IMR-90 (cell line): ENCODE measurements around the gene PLXNC1. TPM values are rescaled to one million over a fixed set of nuclear protein-coding genes. Genes with fewer than 3 reads are reported as not detected.

Experiments used
- ATAC-seq: fragments of 200-7000 bp; cut with Tn5 transposase; 2 replicates; pipeline ENCODE4 v1.9.1; 2020; ENCODE audit warnings: low read depth, mild to moderate bottlenecking, moderate library complexity
- BruUV-seq: library from RNA; stranded (reverse); fragments of 400-500 nt; replicated peaks from 2 replicates; lab custom pipeline; 2021; lab: Mats Ljungman, UMichigan
- CTCF ChIA-PET: fragments of 300-600 bp; formaldehyde crosslinking; extraction: SDS; loops from one replicate; lab custom pipeline; 2021; ENCODE audit warnings: antibody characterized with exemption; lab: Yijun Ruan, JAX
- POLR2A ChIA-PET: fragments of 300-600 bp; sonication (Branson Sonifier 250); formaldehyde crosslinking; loops from one replicate; lab custom pipeline; 2022; ENCODE audit warnings: antibody characterized with exemption; ENCODE audit not compliant: unreplicated experiment; lab: Charles Lee
- DNase-seq: peaks from one replicate; pipeline ENCODE4 v3.0.0; 2013
- H2AFZ ChIP-seq: replicated peaks from 2 replicates; pipeline ENCODE3; 2013; ENCODE audit warnings: low read length, mild to moderate bottlenecking; ENCODE audit not compliant: poor library complexity
- H2AK5ac ChIP-seq: 2 replicates; pipeline ENCODE4 v1.6.1; 2013; ENCODE audit warnings: low read depth, low read length, inconsistent platforms
- H2AK9ac ChIP-seq: replicated peaks from 2 replicates; pipeline ENCODE3; 2013; ENCODE audit warnings: mild to moderate bottlenecking, low read depth, low read length, moderate library complexity; ENCODE audit not compliant: poor library complexity
- H2BK120ac ChIP-seq: 2 replicates; pipeline ENCODE4 v1.6.1; 2013; ENCODE audit warnings: low read depth, low read length, inconsistent platforms
- H2BK15ac ChIP-seq: 3 replicates; pipeline ENCODE4 v1.6.1; 2013; ENCODE audit warnings: low read depth, low read length, inconsistent platforms
- H2BK20ac ChIP-seq: 2 replicates; pipeline ENCODE4 v1.6.1; 2013; ENCODE audit warnings: low read depth, mild to moderate bottlenecking, inconsistent platforms, low read length, moderate library complexity
- H2BK5ac ChIP-seq: 2 replicates; pipeline ENCODE4 v1.6.1; 2013; ENCODE audit warnings: mild to moderate bottlenecking, low read depth, low read length, inconsistent platforms; ENCODE audit not compliant: poor library complexity, severe bottlenecking
- H3K14ac ChIP-seq: replicated peaks from 2 replicates; pipeline ENCODE4 v1.6.1; 2013; ENCODE audit warnings: low read depth, low read length, inconsistent platforms
- H3K18ac ChIP-seq: 2 replicates; pipeline ENCODE4 v1.6.1; 2013; ENCODE audit warnings: low read depth, low read length, control low read depth
- H3K23ac ChIP-seq: 2 replicates; pipeline ENCODE4 v1.6.1; 2013; ENCODE audit warnings: low read depth, low read length, inconsistent platforms
- H3K27ac ChIP-seq: 2 replicates; pipeline ENCODE4 v1.5.1; 2013; ENCODE audit warnings: mild to moderate bottlenecking, control low read depth, low read length; ENCODE audit not compliant: insufficient read depth
- H3K27me3 ChIP-seq: 2 replicates; pipeline ENCODE4 v1.6.1; 2013; ENCODE audit warnings: low read length; ENCODE audit not compliant: control insufficient read depth, insufficient read depth
- H3K36me3 ChIP-seq: 2 replicates; pipeline ENCODE4 v1.6.1; 2013; ENCODE audit warnings: low read length, mixed read lengths; ENCODE audit not compliant: control insufficient read depth, insufficient read depth
- H3K4ac ChIP-seq: 2 replicates; pipeline ENCODE4 v1.6.1; 2013; ENCODE audit warnings: low read depth, low read length, inconsistent platforms
- H3K4me1 ChIP-seq: 2 replicates; pipeline ENCODE4 v1.6.1; 2013; ENCODE audit warnings: low read length, mixed read lengths; ENCODE audit not compliant: control insufficient read depth, insufficient read depth
- H3K4me2 ChIP-seq: 2 replicates; pipeline ENCODE4 v1.6.1; 2013; ENCODE audit warnings: low read depth, mild to moderate bottlenecking, control low read depth, low read length, moderate library complexity
- H3K4me3 ChIP-seq: 2 replicates; pipeline ENCODE4 v1.5.1; 2013; ENCODE audit warnings: low read depth, mild to moderate bottlenecking, control low read depth, low read length, moderate library complexity; ENCODE audit not compliant: insufficient read depth
- H3K56ac ChIP-seq: 2 replicates; pipeline ENCODE4 v1.6.1; 2013; ENCODE audit warnings: low read length, inconsistent platforms; ENCODE audit not compliant: insufficient read depth; ENCODE audit errors: extremely low read depth
- H3K79me1 ChIP-seq, 2 experiments: 2 replicates each; pipeline ENCODE4 v1.6.1; 2013; ENCODE audit warnings: low read length in 2 of 2, inconsistent platforms in 1 of 2, low read depth in 1 of 2
- H3K9ac ChIP-seq: 2 replicates; pipeline ENCODE4 v1.6.1; 2013; ENCODE audit warnings: low read depth, low read length, control low read depth
- H3K9me1 ChIP-seq: 2 replicates; pipeline ENCODE4 v1.6.1; 2013; ENCODE audit warnings: low read length, inconsistent platforms; ENCODE audit not compliant: insufficient read depth
- H3K9me3 ChIP-seq: 2 replicates; pipeline ENCODE4 v1.6.1; 2013; ENCODE audit warnings: low read length; ENCODE audit not compliant: control insufficient read depth, insufficient read depth
- H4K20me1 ChIP-seq: 2 replicates; pipeline ENCODE4 v1.6.1; 2013; ENCODE audit warnings: low read length, inconsistent platforms; ENCODE audit not compliant: insufficient read depth
- H4K5ac ChIP-seq: 2 replicates; pipeline ENCODE4 v1.6.1; 2013; ENCODE audit warnings: mild to moderate bottlenecking, low read depth, low read length, control low read depth
- H4K8ac ChIP-seq, 2 experiments: 2 replicates each; pipeline ENCODE4 v1.6.1; 2013; ENCODE audit warnings: low read depth in 2 of 2, low read length in 2 of 2, control low read depth in 1 of 2, inconsistent platforms in 1 of 2
- H4K91ac ChIP-seq: 2 replicates; pipeline ENCODE4 v1.6.1; 2013; ENCODE audit warnings: low read depth, low read length, inconsistent platforms; ENCODE audit not compliant: insufficient read depth
- CEBPB ChIP-seq: IDR thresholded peaks from 2 replicates; pipeline ENCODE4 v1.6.1; 2012; ENCODE audit warnings: low read depth, low read length, improper control_type of control experiment
- ELK1 ChIP-seq: fragments of 150-350 bp; IDR thresholded peaks from 2 replicates; pipeline ENCODE4 v1.6.1; 2016; ENCODE audit warnings: low read depth, mild to moderate bottlenecking, low read length, moderate library complexity, borderline replicate concordance
- MAFK ChIP-seq: IDR thresholded peaks from 2 replicates; pipeline ENCODE4 v1.6.1; 2012; ENCODE audit warnings: low read depth, low read length, improper control_type of control experiment
- MXI1 ChIP-seq: IDR thresholded peaks from 2 replicates; pipeline ENCODE4 v1.6.1; 2012; ENCODE audit warnings: low read depth, mild to moderate bottlenecking, low read length, moderate library complexity, borderline replicate concordance
- NFE2L2 ChIP-seq: fragments of 150-350 bp; IDR thresholded peaks from 2 replicates; pipeline ENCODE4 v1.6.1; 2016; ENCODE audit warnings: low read depth, mild to moderate bottlenecking, low read length
- USF2 ChIP-seq: fragments of 150-350 bp; IDR thresholded peaks from 2 replicates; pipeline ENCODE4 v1.6.1; 2017; ENCODE audit warnings: mild to moderate bottlenecking, antibody characterized with exemption, low read length, low read depth
- WGBS, 2 experiments: methylation state at CpG; one replicate each; pipeline versions ENCODE4 v1.1.5 to v1.1.7; 2013; ENCODE audit warnings: missing lambda C conversion rate in 2 of 2; ENCODE audit not compliant: insufficient read length in 1 of 2; ENCODE audit errors: extremely low coverage in 2 of 2; 5-methylcytosine and 5-hydroxymethylcytosine counted together
- dilution Hi-C: fragments of 300-500 bp; cut with HindIII; formaldehyde crosslinking; loops from one replicate; pipeline ENCODE4 v1.14.3; 2018; ENCODE audit warnings: low sequenced_read_pairs; ENCODE audit not compliant: unreplicated experiment
- in situ Hi-C: fragments of 300-500 bp; cut with MboI; formaldehyde crosslinking; loops from 3 replicates; pipeline ENCODE4 v1.14.3; 2019; ENCODE audit warnings: low sequenced_read_pairs, inconsistent platforms, mixed read lengths
- intact Hi-C: fragments of 100-400 bp; cut with micrococcal nuclease; formaldehyde crosslinking; loops from 2 replicates; pipeline ENCODE4 v1.10.0; 2022
- polyA plus RNA-seq, 3 experiments: library from polyadenylated mRNA; depleted of rRNA; stranded (reverse); fragments of >200 nt; gene quantifications; 2 replicates each; pipeline ENCODE4 v1.2.3, GENCODE V29; 2012; ENCODE audit warnings: low replicate concordance in 1 of 3
- total RNA-seq: library from RNA; depleted of rRNA; stranded (reverse); fragments of >200 nt; gene quantifications from 2 replicates; pipeline ENCODE4 v1.2.3, GENCODE V29; 2012

The PLXNC1 gene
- total and polyA plus RNA-seq, 2 of the 4 experiments (the other 2 are of a cell fraction) = 1.0 to 1.6 TPM

- Histone ChIP-seq H2AFZ (no peak overlapping the region), H2BK120ac (no peak overlapping the region), H2BK5ac (no peak overlapping the region), H3K9me1 (no peaks in the 10 kb centered on the region), H2BK20ac (no peak overlapping the region), H2BK15ac (no peak overlapping the region), H3K4me1 (no peaks in the 10 kb centered on the region; the same call in 1 of the 2 replicates), H3K56ac (no peak overlapping the region), H3K4me2 (no peak overlapping the region), H3K9ac (no peak overlapping the region), H3K27me3 (peaks cover 31% of the 10 kb centered on the region), H4K91ac (no peak overlapping the region), H3K4ac (no peak overlapping the region), H4K8ac (no peak overlapping the region), H2AK5ac (no peak overlapping the region), H3K14ac (no peak overlapping the region), H3K79me1 (no peaks in the 10 kb centered on the region), H3K4me3 (no peak overlapping the region), H3K23ac (no peak overlapping the region), H2AK9ac (no peak overlapping the region), H3K36me3 (no peaks in the 10 kb centered on the region), H3K18ac (no peak overlapping the region), H3K27ac (no peak overlapping the region), H4K5ac (no peak overlapping the region), H4K20me1 (no peaks in the 10 kb centered on the region), H3K9me3 (no peaks in the 10 kb centered on the region)
- ATAC-seq (no peak), DNase-seq (no peak)
- in situ Hi-C loops = no loop called here
- CTCF ChIA-PET = no interaction called here
- dilution Hi-C loops = no loop called here
- intact Hi-C loops = no loop called here
- TF ChIP-seq USF2 (no peak), MXI1 (no peak), CEBPB (no peak), ELK1 (no peak), NFE2L2 (no peak), MAFK (no peak)
- POLR2A ChIA-PET = no interaction called here
- no TSS peak for BruUV-seq
- no CpG with 5 or more reads among the region's 1 CpG for WGBS, 2 experiments
Measured at GRCh38 chr12:94240171-94240570, 91.8 kb downstream of the PLXNC1 start.
